Measurements from ENCODE around the gene PTPN13. TPM values are rescaled to one million over a fixed set of nuclear protein-coding genes. Genes with fewer than 3 reads are reported as not detected.

The PTPN13 gene
- total RNA-seq, 1 donor from 2014 or later: 55.7 TPM

DNA sequence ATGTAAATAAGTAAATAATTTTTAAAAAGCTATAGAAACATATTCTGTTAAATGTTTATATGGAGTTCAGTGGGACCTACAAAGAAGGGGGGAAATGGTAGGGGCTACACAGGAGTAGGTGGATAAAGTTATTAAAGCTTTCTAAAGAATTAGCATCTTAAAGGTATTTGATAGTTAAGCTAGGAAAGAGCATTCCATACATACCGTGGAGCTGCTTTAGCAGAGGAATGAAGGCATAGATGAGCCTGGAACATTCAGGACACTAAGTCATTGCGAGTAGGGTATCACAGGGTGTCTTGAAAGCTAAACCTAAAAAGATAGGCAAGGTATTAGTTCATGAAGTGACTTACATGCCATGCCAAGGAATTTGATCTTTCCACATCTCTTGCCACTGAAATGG, 194.7 kb downstream of the PTPN13 start:
- H3K27me3 Mint-ChIP-seq (ENCODE audit: unreplicated experiment): no peaks in the 10 kb centered on the region
- H3K36me3 Mint-ChIP-seq (ENCODE audit: unreplicated experiment): peaks cover 78% of the 10 kb centered on the region
- H3K4me3 Mint-ChIP-seq (ENCODE audit: unreplicated experiment): no peak overlapping the region
- TF ChIP-seq, protein P1, sequence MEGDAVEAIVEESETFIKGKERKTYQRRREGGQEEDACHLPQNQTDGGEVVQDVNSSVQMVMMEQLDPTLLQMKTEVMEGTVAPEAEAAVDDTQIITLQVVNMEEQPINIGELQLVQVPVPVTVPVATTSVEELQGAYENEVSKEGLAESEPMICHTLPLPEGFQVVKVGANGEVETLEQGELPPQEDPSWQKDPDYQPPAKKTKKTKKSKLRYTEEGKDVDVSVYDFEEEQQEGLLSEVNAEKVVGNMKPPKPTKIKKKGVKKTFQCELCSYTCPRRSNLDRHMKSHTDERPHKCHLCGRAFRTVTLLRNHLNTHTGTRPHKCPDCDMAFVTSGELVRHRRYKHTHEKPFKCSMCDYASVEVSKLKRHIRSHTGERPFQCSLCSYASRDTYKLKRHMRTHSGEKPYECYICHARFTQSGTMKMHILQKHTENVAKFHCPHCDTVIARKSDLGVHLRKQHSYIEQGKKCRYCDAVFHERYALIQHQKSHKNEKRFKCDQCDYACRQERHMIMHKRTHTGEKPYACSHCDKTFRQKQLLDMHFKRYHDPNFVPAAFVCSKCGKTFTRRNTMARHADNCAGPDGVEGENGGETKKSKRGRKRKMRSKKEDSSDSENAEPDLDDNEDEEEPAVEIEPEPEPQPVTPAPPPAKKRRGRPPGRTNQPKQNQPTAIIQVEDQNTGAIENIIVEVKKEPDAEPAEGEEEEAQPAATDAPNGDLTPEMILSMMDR (IDR thresholded peaks at IDR 0.05): no peak
- no peak for DNase-seq (ENCODE audit: extremely low spot score, unreplicated experiment)
- no peaks in the 10 kb centered on the region for H3K4me1 Mint-ChIP-seq (ENCODE audit: unreplicated experiment)
- H3K9me3 Mint-ChIP-seq (ENCODE audit: unreplicated experiment): peaks cover 28% of the 10 kb centered on the region
- no peak overlapping the region for H3K27ac Mint-ChIP-seq (ENCODE audit: unreplicated experiment)

DNA sequence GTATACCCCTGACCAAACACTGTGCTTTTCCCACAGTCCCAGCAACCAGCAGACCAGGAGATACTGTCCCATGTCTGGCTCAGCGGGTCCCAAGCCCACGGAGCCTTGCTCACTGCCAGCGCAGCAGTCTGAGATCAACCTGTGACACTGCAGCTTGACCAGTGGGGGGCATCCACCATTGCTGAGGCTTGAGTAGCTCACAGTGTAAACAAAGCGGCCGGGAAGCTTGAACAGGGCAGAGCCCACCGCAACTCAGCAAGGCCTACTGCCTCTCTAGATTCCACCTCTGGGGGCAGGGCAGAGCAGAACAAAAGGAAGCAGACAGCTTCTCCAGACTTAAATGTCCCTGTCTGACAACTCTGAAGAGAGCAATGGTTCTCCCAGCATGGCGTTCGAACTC, 197.0 kb downstream of the PTPN13 start:
- TF ChIP-seq, protein P1 (IDR thresholded peaks at IDR 0.05): no peak
- H3K27ac Mint-ChIP-seq (ENCODE audit: unreplicated experiment): no peak overlapping the region
- no peak for DNase-seq (ENCODE audit: extremely low spot score, unreplicated experiment)
- peaks cover 67% of the 10 kb centered on the region for H3K36me3 Mint-ChIP-seq (ENCODE audit: unreplicated experiment)
- H3K27me3 Mint-ChIP-seq (ENCODE audit: unreplicated experiment): no peaks in the 10 kb centered on the region
- H3K4me3 Mint-ChIP-seq (ENCODE audit: unreplicated experiment): no peak overlapping the region
- H3K9me3 Mint-ChIP-seq (ENCODE audit: unreplicated experiment): peaks cover 32% of the 10 kb centered on the region
- no peaks in the 10 kb centered on the region for H3K4me1 Mint-ChIP-seq (ENCODE audit: unreplicated experiment)

DNA sequence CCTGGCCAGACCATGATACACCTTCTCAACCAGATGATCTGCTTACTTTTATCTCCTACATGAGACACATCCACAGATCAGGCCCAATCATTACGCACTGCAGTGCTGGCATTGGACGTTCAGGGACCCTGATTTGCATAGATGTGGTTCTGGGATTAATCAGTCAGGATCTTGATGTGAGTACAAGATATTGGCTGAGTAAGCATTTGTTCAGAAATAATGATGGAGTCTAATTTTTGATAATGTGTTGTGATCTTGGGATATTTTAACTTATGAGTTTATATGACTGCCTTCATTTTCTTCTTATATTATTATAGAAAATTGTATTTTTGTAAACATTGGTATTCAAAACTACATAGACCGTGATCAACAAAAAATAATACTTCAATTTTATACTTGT, 215.7 kb downstream of the PTPN13 start:
- Mint-ChIP-seq H3K4me3 (ENCODE audit: unreplicated experiment) (no peak overlapping the region), H3K27me3 (ENCODE audit: unreplicated experiment) (no peaks in the 10 kb centered on the region), H3K27ac (ENCODE audit: unreplicated experiment) (no peak overlapping the region), H3K9me3 (ENCODE audit: unreplicated experiment) (no peaks in the 10 kb centered on the region), H3K36me3 (ENCODE audit: unreplicated experiment) (peaks cover 61% of the 10 kb centered on the region), H3K4me1 (ENCODE audit: unreplicated experiment) (no peaks in the 10 kb centered on the region)
- no peak for DNase-seq (ENCODE audit: extremely low spot score, unreplicated experiment)
- TF ChIP-seq, protein P1 (IDR thresholded peaks at IDR 0.05): no peak

DNA sequence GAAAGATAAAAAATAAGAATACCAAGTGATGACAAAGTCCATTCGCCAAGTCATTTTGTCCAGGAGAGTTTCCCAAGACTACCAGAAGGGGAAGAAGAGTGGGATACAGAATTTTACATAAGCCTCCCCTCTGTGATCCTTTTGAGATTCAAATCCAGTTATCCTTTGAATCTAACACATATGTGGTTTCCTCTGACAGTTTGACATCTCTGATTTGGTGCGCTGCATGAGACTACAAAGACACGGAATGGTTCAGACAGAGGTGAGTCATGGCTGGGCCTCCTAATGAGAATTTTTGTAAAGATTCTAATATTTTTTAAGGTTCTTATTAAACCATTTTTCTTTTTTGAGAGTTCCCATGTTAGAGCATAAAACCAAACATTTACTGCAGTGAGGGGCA, 216.7 kb downstream of the PTPN13 start:
- Mint-ChIP-seq H3K36me3 (ENCODE audit: unreplicated experiment) (peaks cover 68% of the 10 kb centered on the region), H3K27ac (ENCODE audit: unreplicated experiment) (no peak overlapping the region), H3K4me3 (ENCODE audit: unreplicated experiment) (no peak overlapping the region), H3K4me1 (ENCODE audit: unreplicated experiment) (peaks cover under 1% of the 10 kb centered on the region), H3K27me3 (ENCODE audit: unreplicated experiment) (no peaks in the 10 kb centered on the region), H3K9me3 (ENCODE audit: unreplicated experiment) (peaks cover 6% of the 10 kb centered on the region)
- no peak for DNase-seq (ENCODE audit: extremely low spot score, unreplicated experiment)
- TF ChIP-seq, protein P1 (IDR thresholded peaks at IDR 0.05): no peak

DNA sequence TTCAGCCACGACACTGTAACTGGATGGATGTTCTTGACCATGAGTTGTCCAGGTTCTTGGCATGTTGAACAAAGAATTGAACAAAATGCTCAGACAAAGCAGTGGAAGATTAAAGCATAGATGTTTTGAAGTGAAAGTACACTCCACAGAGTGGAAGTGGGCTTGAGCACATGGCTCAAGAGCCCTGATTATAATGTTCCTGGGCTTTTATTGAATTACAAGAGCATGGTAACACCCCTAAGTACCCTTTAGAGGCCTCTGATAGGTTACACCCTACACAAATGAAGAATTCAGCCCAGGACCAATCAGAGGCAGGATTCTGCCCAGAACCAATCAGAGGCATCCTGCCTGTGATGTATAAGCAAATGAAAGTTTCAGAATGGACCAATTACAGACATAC, 221.5 kb downstream of the PTPN13 start:
- peaks cover 27% of the 10 kb centered on the region for H3K4me1 Mint-ChIP-seq (ENCODE audit: unreplicated experiment)
- TF ChIP-seq, protein P1 (IDR thresholded peaks at IDR 0.05): no peak
- H3K27me3 Mint-ChIP-seq (ENCODE audit: unreplicated experiment): no peaks in the 10 kb centered on the region
- peak overlapping the region; percentile 82 for H3K27ac Mint-ChIP-seq (ENCODE audit: unreplicated experiment)
- DNase-seq (ENCODE audit: extremely low spot score, unreplicated experiment): no peak
- H3K9me3 Mint-ChIP-seq (ENCODE audit: unreplicated experiment): peaks cover 6% of the 10 kb centered on the region
- peaks cover 41% of the 10 kb centered on the region for H3K36me3 Mint-ChIP-seq (ENCODE audit: unreplicated experiment)
- H3K4me3 Mint-ChIP-seq (ENCODE audit: unreplicated experiment): no peak overlapping the region

Measured in osteocyte (in vitro differentiated cells).